ENCODE measurements around the gene PNLIP.

DNA sequence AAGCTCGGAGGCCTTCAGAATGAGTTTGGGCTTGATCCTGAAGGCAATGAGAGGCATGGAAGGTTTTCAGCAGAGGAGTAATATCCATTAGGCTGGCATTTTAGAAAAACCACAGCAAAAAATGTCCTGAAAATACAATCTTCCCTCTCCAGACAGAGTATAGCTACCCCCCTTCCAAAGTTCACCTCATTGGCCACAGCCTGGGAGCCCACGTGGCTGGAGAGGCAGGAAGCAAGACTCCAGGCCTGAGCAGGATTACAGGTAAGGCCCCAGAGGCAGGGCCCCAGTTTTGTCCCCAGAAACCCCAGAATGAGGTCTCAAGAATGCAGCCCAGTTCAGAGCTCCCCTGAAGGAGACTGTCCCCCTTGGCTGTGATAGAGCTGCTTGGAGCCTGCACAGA is 50.3 kb downstream of the PNLIP start:
- TF ChIP-seq EZH2 (IDR thresholded peaks at IDR 0.05; ENCODE audit: insufficient read depth, poor library complexity, severe bottlenecking) (no peak), EZH2phosphoT487 (IDR thresholded peaks at IDR 0.05; ENCODE audit: insufficient read depth, low read depth) (no peak)
